PFSK-1 (cell line): Measurements from ENCODE around the gene ATRNL1.

Experiments
- POLR2AphosphoS5 ChIP-seq: IDR thresholded peaks from 2 replicates; pipeline ENCODE4 v1.6.1; 2012; ENCODE audit warnings: low read depth, mild to moderate bottlenecking, control low read depth, low read length, moderate library complexity
- REST ChIP-seq, 2 experiments: IDR thresholded peaks; 2 replicates each; pipeline versions ENCODE4 v1.6.1 to v1.8.0; 2011 to 2012; ENCODE audit warnings: low read depth in 2 of 2, low read length in 2 of 2, control low read depth in 1 of 2, inconsistent platforms in 1 of 2, mild to moderate bottlenecking in 1 of 2, moderate library complexity in 1 of 2; ENCODE audit not compliant: insufficient read depth in 1 of 2
- SIN3A ChIP-seq: IDR thresholded peaks from 2 replicates; pipeline ENCODE4 v1.6.1; 2012; ENCODE audit warnings: mild to moderate bottlenecking, low read length, moderate library complexity, borderline replicate concordance; ENCODE audit not compliant: insufficient read depth
- TAF1 ChIP-seq: IDR thresholded peaks from 2 replicates; pipeline ENCODE4 v1.6.1; 2012; ENCODE audit warnings: low read length, control low read depth, borderline replicate concordance; ENCODE audit not compliant: insufficient read depth

- no peak for TF ChIP-seq POLR2AphosphoS5
- no peak for TF ChIP-seq SIN3A
- no peak for TF ChIP-seq TAF1
- TF ChIP-seq REST (IDR thresholded peaks at IDR 0.05; ENCODE audit: insufficient read depth in 1 of 2, low read depth in 2 of 2, low read length in 2 of 2) = no peak
Measured at GRCh38 chr10:115851695-115852094, 758.5 kb downstream of the ATRNL1 start.
